Calu3 (cell line): ENCODE data around the gene FGGY. TPM values are rescaled to one million over a fixed set of nuclear protein-coding genes. Genes with fewer than 3 reads are reported as not detected.

ENCODE experiments used
- BruUV-seq: library from RNA; stranded (reverse); fragments of 400-500 nt; replicated peaks from 2 replicates; lab custom pipeline; 2021; lab: Mats Ljungman, UMichigan
- CTCF ChIA-PET: fragments of 300-600 bp; sonication (Branson Sonifier 250); formaldehyde crosslinking; loops from one replicate; lab custom pipeline; 2022; ENCODE audit warnings: antibody characterized with exemption; lab: Charles Lee
- DNase-seq: peaks from one replicate; pipeline ENCODE4 v3.0.0; 2022
- H3K27ac Mint-ChIP-seq: one replicate; pipeline ENCODE4 v1.8.0; 2022; ENCODE audit warnings: mixed read lengths; ENCODE audit not compliant: unreplicated experiment
- H3K27me3 Mint-ChIP-seq: one replicate; pipeline ENCODE4 v1.8.0; 2022; ENCODE audit warnings: mixed read lengths; ENCODE audit not compliant: unreplicated experiment
- H3K36me3 Mint-ChIP-seq: one replicate; pipeline ENCODE4 v1.8.0; 2022; ENCODE audit warnings: mild to moderate bottlenecking, moderate library complexity, mixed read lengths; ENCODE audit not compliant: insufficient read depth, unreplicated experiment
- H3K4me1 Mint-ChIP-seq: one replicate; pipeline ENCODE4 v1.8.0; 2022; ENCODE audit warnings: mild to moderate bottlenecking, low read depth, mixed read lengths; ENCODE audit not compliant: unreplicated experiment
- H3K4me3 Mint-ChIP-seq: one replicate; pipeline ENCODE4 v1.8.0; 2022; ENCODE audit warnings: mild to moderate bottlenecking, low read depth, moderate library complexity, mixed read lengths; ENCODE audit not compliant: unreplicated experiment
- H3K9me3 Mint-ChIP-seq: one replicate; pipeline ENCODE4 v1.8.0; 2022; ENCODE audit warnings: low read depth, mixed read lengths; ENCODE audit not compliant: unreplicated experiment
- intact Hi-C: fragments of 100-400 bp; cut with micrococcal nuclease; formaldehyde crosslinking; loops from one replicate; pipeline ENCODE4 v1.10.0; 2022; ENCODE audit not compliant: unreplicated experiment
- total RNA-seq: library from RNA; stranded (reverse); gene quantifications from 2 replicates; pipeline ENCODE4 v1.2.3, GENCODE V29; 2022
- TF ChIP-seq, protein P1 (sequence below): fragments of 200-600 bp; IDR thresholded peaks from one replicate; pipeline ENCODE4 v1.8.0; 2022; ENCODE audit warnings: antibody characterized with exemption; ENCODE audit not compliant: unreplicated experiment

The FGGY gene
- total RNA-seq, 1 experiment from 2014 or later, result 11.1 TPM

DNA sequence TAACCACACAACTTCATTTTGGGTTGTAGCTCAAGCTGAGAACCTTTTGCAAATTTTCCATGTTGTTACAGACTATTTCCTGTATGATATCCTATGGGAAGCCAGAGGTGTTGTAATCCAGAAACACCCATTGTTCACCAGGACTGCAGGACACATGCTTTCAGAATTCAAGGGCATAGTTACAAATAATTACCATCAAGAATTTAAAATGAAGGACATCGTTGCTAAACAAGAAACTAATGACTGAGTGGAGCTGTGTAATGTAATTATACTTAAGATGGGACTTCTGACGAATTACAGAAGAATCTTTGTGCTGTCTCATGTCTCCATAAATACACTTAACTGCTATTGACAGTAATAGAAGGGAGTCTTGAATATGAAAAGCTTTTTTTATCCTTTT lies 470.2 kb downstream of the FGGY start:
- no peaks in the 10 kb centered on the region for H3K9me3 Mint-ChIP-seq
- no peaks in the 10 kb centered on the region for H3K36me3 Mint-ChIP-seq
- H3K4me1 Mint-ChIP-seq, result peaks cover 8% of the 10 kb centered on the region
- no TSS peak for BruUV-seq
- DNase-seq, result no peak
- no peak overlapping the region for H3K27ac Mint-ChIP-seq
- intact Hi-C loops, result loop anchor here (10.0 kb wide), 1 partner anchor 1222 kb away; the partner anchor contains the start of gene OMA1
- CTCF ChIA-PET, result no interaction called here
- no peaks in the 10 kb centered on the region for H3K27me3 Mint-ChIP-seq
- no peak overlapping the region for H3K4me3 Mint-ChIP-seq
- TF ChIP-seq, protein P1, sequence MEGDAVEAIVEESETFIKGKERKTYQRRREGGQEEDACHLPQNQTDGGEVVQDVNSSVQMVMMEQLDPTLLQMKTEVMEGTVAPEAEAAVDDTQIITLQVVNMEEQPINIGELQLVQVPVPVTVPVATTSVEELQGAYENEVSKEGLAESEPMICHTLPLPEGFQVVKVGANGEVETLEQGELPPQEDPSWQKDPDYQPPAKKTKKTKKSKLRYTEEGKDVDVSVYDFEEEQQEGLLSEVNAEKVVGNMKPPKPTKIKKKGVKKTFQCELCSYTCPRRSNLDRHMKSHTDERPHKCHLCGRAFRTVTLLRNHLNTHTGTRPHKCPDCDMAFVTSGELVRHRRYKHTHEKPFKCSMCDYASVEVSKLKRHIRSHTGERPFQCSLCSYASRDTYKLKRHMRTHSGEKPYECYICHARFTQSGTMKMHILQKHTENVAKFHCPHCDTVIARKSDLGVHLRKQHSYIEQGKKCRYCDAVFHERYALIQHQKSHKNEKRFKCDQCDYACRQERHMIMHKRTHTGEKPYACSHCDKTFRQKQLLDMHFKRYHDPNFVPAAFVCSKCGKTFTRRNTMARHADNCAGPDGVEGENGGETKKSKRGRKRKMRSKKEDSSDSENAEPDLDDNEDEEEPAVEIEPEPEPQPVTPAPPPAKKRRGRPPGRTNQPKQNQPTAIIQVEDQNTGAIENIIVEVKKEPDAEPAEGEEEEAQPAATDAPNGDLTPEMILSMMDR, result no peak

GRCh38 chr1:59768792-59769735 lies 472.2 kb downstream of the FGGY start:
- Mint-ChIP-seq H3K4me3 (no peak overlapping the region), H3K9me3 (no peaks in the 10 kb centered on the region), H3K27me3 (no peaks in the 10 kb centered on the region), H3K27ac (no peak overlapping the region), H3K4me1 (peaks cover 8% of the 10 kb centered on the region), H3K36me3 (no peaks in the 10 kb centered on the region)
- DNase-seq, result no peak
- intact Hi-C loops, result loop anchor here (10.0 kb wide), 1 partner anchor 1224 kb away; the partner anchor contains the start of gene OMA1
- TF ChIP-seq, protein P1, result no peak
- no TSS peak for BruUV-seq
- CTCF ChIA-PET, result no interaction called here

- intact Hi-C loops, result loop anchor here (10.0 kb wide), 1 partner anchor 1225 kb away; the partner anchor contains the start of gene OMA1
- H3K9me3 Mint-ChIP-seq, result no peaks in the 10 kb centered on the region
- no TSS peak for BruUV-seq
Measured at GRCh38 chr1:59769736-59770095, 472.8 kb downstream of the FGGY start.

DNA sequence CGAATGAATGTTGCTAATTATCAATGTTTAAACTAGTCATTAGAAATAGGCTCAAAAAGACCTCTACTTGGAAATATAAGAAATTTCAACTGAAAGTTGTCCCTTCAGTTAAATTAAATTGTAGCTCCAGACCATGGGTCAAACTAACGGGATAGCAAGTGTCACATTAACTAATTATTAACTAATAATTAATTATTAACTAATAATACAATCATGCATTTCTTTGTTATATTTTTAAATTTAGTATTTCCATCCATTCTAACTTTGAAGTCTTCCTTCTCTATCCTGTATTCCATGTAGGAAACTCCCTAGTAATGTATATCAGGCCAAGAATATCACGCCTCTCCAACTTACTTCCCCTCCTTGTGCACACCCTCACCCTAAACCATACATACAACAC lies 474.5 kb downstream of the FGGY start:
- Mint-ChIP-seq H3K9me3 (no peaks in the 10 kb centered on the region), H3K27ac (no peak overlapping the region), H3K4me1 (peaks cover 8% of the 10 kb centered on the region), H3K27me3 (no peaks in the 10 kb centered on the region), H3K36me3 (no peaks in the 10 kb centered on the region), H3K4me3 (no peak overlapping the region)
- BruUV-seq, result no TSS peak
- DNase-seq, result no peak
- TF ChIP-seq, protein P1, result no peak
- CTCF ChIA-PET, result no interaction called here
- intact Hi-C loops, result no loop called here

More at GRCh38 chr1:59769736-59770095, 472.8 kb downstream of the FGGY start:
- TF ChIP-seq, protein P1, result no peak
- Mint-ChIP-seq H3K4me1 (peaks cover 8% of the 10 kb centered on the region), H3K4me3 (no peak overlapping the region), H3K27me3 (no peaks in the 10 kb centered on the region), H3K36me3 (no peaks in the 10 kb centered on the region), H3K27ac (no peak overlapping the region)
- no peak for DNase-seq
- CTCF ChIA-PET, result no interaction called here
